GM19467 (cell line): ENCODE measurements around the gene PBRM1.

Experiments used
- ATAC-seq: cut with Tn5 transposase; IDR thresholded peaks from one replicate; pipeline ENCODE4 v1.9.1; 2021; ENCODE audit warnings: mild to moderate bottlenecking, moderate library complexity; ENCODE audit not compliant: unreplicated experiment

Gene PBRM1

DNA sequence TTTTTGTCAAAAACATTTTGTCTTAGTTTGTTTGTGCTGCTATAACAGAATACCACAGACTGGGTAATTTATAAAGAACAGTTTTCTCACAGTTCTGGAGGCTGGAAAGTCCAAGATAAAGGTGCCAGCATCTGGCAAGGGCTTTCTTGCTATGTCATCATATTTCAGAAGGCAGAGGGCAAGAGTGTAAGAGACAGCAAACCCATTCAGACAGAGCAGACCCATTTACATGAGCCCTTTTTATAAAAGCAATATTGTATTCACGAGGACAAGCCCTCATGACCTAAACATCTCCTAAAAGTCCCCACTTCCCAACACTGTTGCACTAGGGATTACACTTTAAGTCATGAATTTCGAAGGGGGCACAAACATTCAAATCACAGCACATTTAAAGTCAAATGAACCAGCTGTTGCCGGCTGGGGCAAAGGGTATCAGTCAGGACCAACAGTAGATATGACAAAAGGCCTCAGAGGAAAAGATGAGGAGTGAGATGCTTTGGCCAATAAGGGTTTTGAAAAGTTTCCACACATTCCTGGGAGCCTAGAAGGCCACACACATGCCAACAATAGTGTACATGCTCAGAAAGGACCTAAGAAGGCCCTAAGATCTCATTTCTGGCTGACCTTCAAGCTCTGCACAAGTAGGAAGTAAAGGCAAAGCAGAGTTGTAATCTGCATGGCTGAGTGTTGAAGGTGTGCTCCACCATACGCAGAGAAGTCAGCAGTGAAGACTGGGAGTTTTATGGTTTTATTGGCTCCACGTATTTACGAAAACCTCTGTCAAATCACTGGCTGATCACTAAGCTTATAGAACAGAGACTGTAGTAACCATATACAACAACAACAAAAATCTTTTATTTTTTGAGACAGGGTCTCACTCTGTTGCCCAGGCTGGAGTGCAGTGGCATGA lies 111.4 kb downstream of the PBRM1 start:
- ATAC-seq = no peak

DNA sequence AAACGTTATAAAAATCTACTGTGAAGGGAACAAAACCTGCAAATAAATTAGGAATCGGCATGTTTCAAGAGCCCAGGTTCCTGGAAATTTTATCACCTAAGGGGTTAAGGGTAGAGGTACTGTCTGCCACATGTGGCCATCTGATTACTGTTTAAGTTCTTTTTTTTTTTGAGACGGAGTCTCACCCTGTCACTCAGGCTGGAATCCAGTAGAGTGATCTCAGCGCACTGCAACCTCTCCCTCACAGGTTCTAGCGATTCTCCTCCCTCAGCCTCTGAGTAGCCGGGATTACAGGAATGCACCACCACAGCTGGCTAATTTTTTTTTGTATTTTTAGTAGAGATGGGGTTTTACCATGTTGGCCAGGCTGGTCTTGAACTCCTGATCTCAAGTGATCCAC lies 113.5 kb downstream of the PBRM1 start:
- ATAC-seq = no peak

DNA sequence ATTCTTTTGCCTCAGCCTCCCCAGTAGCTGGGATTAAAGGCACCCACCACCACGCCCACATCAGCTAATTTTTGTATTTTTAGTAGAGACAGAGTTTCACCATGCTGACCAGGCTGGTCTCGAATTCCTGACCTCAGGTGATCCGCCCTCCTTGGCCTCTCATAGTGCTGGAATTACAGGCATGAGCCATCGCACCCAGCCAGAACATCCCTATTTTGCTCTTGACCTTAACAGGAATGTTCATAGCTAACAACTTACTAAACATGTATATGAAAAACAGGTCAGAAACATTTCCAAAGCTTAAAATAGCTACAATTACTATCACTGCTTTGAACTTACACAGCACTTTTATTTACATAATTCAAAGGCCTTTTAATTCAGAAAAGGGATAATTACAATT lies 115.6 kb downstream of the PBRM1 start:
- no peak for ATAC-seq

DNA sequence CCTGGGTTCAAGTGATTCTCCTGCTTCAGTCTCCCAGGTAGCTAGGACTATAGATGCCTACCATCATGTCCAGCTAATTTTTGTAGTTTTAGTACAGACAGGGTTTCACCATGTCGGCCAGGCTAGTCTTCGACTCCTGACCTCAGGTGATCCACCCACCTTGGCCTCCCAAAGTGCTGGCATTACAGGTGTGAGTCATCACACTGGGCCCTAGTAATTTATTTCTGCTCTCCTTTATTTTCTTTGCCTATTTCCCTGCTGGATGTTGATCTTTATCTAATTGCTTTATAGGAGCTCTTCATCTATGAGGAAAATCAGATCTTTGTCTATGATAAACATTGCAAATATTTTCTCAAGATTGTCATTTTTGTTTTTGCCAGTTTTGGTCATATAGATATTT lies 117.6 kb downstream of the PBRM1 start:
- no peak for ATAC-seq

DNA sequence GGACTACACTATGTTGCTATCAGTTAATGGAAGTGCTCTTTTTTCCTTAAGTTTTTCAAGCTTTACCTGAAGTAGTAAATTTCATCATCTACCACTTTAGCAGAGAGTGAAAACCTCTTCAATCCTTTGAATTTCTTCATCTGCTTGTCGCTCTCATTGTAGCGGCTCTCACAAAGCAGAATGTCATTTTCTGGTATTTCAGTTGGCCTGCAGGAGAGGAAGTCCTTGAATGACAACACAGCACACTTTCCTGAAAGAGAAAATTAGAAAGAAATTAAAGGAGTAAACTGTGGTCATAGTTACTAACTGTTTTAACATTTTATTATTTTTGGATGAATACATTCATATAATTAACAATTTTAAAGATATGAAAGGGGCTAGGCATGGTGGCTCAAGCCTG lies 121.7 kb downstream of the PBRM1 start:
- no peak for ATAC-seq

DNA sequence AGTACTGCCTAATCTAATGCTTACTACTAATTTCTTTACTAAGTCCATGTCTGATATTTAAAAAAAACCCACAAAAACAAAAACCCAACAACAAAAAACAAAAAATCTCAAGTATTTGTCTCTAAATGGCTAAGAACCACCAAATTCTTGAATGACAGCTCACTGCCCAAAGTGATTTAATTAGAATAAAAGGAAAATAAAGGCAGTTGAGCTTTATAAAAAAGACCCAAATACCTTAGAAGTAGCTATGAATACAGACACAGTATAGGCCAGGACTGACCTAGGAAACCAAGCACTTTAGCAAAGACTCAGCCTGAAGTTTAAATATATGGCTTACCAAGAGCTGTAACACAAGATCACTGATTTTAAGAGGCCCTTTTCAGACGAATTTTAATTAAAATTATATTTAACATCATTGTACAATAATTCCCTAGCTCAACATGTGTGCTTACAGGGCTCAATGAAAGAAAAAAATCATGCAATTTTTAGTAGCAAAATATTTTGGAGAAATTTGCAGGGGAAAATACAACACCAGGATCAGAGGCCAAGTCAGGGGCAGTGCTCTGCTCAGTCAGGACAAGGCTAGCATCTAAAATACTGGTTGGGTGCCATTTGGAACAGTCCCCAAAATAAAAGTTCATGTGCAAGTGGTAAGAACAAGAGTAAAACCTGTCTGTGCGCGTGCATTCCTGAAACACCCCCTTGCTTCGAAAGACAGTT lies 124.5 kb downstream of the PBRM1 start:
- no peak for ATAC-seq

DNA sequence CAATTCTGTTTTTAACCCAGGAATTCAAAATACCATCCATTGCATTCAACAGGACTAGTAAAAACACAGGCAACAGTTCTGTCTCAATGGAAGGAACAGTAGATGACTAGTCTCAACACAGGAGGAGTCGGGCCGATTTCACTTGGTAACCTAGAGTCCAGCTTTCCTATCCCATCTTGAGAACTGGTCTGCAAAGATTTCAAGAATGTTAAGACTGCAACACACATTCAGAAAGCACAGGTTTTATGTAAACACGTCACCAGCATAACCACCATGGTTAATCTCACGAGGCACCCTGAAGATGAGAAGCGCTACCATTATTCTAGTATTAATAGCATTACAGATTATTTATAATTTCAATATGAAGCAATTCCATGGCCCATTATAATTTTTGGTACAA lies 127.3 kb downstream of the PBRM1 start:
- no peak for ATAC-seq

DNA sequence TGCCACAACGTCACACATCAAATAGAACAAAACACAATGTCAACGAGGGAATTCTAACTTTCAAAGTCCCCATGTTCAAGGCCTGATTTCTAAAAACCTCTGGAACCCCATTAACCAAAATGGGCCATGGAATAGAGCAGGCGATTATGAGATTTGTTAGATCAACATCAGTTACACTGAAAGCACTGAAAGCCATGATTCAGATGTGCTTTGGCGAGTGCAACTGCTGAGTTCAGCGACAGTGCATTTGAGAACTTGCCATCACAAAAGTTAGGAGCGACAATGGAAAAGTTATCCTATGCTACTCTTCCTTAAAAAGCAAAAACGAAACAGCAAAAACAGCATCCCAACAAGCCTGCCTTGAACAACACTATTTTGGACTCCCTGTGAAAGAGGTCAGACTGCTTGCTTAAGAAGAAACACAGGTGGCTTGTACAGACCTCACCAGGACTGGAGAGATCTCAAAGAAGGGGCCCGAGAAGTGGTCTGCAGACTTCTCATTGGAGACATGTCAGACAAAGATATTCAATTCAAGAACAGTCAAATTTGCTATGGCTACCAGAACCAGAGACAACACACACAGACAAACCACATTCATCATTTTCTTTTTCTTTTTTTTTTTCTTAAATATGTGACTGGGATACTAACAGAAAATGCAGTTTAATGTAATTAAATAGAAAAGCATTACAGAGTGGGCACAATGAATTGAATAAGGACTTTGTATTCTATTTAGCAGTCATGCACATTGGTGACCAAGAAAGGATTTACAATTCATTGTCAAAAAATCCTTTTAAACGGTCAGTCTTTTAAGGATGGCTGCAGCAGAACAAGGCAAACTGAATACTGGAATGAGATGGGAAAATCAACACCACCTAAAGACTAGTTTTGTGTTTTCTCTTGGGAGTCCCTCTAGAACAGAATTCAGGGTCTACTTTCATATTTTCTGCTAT lies 128.4 kb downstream of the PBRM1 start:
- no peak for ATAC-seq

DNA sequence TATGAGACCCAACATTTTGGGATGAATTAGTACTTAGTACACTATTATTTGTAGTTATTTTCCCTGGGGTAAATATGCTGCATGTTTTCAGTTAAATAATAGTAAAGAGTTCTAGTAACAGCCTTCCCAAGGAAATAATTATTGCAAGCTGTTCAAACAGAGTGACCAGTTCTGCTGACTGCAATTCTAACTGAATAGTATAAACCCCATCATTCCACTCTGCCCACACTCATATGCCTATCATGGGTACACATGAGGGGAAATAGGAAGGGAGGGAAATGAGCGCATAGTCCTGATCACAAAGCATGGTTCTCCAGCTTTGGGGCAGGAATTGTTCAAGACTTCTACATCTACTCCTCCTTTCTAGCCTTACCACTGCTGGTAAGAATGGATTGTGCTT lies 130.7 kb downstream of the PBRM1 start:
- no peak for ATAC-seq

DNA sequence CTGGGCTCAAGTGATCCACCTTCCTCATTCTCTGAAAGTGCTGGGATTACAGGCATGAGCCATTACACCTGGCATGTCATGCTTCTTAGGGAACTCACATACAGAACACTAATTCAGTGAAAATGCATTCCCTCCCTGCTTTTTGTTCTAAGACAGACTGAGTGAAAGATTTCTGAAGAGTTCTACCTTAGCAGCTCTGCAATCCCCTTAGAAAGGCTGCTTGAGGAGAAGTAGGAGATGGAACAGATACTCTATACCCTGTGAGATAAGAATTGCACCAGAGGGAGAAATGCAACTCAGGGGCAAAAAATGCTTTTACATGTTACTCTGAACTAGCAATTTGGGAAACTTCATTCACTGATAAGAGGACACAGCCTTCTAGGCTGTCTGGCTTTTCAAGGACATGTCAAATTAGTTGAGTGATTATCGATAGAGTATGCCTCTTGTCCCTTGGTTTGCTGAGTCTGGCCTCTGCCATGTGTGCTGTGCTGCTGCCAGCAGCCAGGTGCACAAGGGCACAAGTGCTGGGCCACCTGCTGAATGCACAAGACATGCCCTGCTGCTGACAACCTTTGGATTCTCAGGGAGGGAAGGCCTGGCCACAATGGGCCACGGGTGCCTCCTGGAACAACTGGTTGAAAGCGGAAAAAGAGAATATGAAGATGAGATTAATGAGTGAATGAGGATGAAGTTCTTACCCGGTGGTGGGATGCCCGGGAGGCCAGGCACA lies 131.5 kb downstream of the PBRM1 start:
- no peak for ATAC-seq

DNA sequence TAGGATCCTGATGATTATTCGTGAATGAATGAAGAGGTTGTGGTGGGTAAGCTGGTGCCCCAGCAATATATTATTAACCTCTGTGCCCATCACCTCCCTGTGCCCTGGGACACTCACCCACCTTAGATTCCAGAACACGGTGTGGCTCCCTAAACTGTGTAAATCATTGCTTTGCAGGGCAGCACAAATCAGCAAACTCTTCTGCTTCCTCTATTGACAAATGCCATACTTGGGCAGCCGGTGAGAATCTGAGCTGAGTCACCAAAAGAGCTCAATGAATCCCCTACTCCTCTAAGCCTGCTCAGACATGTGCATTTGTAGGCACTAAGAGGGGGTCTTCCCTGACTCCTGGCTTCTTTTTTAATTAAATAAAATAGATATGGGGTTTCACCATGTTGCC lies 133.6 kb downstream of the PBRM1 start:
- no peak for ATAC-seq

DNA sequence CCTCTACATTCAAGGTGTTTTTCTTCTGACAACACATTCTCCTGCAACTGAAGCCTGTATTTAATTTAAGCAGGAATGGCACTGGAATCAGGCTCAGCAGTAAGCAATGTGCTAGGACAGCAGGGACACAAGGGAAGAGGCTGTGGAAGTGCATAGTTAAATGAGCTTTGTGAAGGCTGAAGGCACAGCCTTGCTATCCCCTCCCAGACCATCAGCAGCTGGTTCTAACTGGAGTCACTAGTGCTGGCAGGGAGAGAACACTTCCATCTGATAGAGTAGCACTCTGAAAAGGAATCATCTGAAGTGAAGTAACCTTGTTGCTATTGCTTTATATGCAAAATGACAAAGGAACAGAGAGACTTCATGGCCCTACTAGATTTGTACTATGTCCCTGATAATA lies 134.6 kb downstream of the PBRM1 start:
- no peak for ATAC-seq

DNA sequence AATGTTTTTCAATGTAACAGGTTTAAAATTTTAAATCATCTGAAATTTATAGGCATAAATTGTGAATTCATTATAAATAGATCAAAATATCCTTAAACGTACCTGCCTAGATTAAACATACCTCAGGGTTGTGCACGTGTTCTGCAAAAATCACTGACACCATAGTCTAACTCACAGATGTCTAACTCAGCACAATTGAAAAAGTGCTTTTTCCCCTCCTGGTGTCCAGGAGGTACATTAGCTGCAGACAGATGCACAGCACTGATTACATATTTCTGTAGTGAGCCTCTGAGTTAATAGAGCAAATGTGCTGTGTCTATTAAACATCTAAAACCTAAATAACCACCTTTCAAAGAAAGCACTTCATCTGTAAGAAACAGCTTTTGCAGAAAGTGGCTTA lies 138.6 kb downstream of the PBRM1 start:
- no peak for ATAC-seq

DNA sequence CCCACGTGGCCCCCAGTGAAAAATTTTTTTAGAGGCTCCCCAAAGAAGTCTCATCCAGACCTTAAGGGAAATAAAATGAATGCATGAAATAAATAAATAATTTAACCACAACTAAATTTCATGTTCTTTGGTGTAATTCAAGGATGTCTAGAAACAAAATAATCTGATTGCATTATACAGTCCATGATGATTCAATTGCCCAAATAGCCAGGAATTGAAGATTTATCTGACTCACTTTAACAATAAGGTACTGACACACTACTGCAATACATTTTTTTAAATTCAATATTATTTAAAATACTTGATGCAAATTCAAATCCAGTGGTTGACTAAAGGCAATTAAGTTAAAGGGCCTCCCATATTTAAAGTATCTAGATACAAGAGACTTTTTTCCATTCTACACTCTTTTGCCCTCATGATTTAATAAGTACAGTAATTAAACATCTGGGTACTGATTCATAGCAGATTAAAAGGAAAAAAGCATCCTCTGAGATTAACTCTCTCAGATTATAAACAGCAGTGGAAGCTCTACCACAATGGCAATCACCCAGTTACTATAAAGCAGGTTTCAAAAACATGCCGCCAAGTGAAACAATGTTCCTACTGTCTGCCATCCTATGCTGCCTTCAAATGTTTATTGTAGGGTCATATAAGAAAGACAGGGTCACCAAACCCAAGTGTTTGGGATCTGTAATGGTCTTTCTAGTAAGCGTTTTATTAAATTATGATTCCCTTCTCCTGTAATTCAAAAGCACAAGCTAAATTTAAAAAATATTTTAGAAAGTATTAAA lies 139.4 kb downstream of the PBRM1 start:
- no peak for ATAC-seq

DNA sequence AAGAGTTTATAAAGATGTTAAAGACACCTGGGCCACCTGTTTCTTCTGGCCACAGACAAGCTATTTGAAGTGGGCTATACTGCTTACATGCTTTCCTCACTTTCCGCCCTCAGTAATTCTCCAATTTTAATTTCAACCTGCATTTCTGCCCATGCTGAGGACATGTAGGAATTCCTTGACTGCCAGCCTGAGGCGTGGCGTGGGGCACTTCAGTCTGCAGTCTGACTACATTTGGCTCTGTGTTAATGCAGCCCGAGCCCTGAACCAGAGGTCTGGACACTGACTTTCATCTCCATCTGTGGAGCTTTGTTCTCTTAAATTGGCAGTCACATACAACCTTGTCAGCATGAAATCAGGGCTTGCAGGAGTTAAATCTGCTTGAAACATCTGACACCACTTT lies 140.8 kb downstream of the PBRM1 start:
- no peak for ATAC-seq

DNA sequence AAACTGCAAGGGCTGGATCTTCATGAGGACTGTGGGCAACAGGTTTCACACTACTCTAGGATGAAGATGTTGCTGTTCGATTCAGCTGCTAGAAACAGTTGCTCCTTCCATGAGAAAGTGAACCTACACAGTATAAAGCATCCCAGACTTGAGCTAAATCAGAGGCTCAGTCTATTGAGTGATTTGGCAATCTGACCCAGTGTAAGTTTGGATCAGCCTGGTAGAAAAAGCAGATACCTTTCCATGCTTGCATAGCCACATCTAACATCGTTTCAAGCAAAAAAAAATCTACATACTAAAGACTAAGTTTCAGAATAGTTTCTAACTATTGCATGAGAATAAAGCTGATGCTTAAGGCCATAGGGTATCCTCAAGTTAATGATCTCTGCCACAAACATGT lies 144.7 kb downstream of the PBRM1 start:
- no peak for ATAC-seq

DNA sequence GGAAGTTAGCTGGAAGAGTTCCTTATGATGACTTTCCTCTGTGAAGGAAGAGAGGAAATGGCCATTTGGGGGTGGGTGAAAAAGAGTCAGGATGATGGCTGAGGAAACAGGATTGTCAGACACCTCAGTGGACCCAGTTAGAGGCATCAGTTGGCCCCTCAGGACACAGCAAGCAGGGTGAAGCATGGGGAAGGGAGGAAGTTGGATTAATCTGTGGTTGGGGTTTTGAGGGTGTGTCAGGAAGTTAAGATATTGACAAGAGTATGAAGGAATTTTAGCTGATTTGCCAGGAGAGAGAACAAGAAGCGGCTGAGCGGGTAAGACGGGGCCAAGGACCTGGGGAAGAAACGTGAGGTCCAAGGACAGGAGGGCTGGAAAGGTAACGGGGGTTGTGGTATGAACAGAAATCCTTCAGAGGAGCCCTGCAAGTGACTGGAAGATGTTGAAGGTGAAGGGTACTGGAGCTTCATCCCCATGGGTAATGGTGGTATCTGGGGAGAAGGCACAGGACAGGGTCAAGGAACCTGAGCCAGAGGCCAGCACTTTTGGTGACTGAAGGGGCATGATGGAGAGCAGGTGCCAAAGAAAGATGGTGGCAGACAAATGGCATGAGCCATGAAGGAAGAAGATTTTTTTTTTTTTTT lies 146.6 kb downstream of the PBRM1 start:
- no peak for ATAC-seq

DNA sequence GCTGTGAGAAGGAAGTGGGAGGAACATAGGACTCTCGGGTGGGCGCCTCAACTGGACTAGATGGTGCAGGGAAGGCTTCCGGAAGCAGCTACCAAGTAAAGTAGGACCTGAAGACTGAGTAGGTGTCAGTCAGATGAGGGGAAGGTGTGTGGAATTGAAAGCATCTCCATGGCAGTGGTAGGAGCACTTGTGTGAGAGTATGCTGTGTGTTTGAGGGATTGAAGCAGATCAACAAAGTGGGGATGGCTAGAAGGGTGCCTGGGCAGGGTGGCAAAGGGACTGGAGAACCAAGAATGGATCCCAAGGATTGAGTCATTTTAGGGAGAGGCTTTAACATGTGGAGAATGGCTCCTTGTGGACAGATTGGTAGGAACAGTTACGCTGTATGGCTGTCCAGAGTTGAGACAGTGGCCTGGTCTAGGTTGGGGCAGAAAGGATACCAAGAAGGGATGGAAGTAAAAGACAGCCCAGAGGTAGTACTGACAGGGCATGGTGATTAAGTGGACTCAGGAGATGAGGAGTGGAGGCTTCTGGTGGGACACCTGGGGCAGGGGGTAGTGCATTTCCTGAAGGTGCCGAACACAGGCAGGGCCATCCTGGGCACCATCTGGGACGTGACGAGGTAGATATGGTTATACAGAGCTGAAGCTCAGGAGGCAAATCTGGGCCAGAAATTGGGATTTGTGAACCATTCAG lies 147.8 kb downstream of the PBRM1 start:
- no peak for ATAC-seq

DNA sequence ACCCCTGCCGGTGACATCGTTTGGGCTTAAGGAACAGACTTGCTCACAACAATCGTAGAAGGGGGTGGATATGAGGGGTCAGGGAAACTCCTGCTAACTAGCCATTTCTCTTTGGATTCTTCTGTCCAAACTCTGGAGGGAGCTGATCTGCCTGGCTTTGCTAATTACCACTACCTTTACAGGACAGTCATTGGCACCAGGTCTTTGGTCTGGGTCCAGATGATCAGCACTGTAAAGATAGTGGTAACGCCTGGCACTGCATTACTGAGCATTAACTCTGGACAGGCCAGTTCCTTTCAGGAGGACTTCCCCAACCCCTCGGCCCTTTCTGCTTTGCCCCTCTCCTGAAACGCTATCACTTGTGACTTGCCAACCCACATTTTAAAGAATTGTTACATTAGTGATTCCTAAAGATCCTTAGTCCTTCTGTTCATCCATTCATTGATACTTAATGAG lies 148.5 kb downstream of the PBRM1 start:
- ATAC-seq = no peak
